Stomach (tissue), 9 donors: ENCODE data around the gene FAM184B. TPM values are rescaled to one million over a fixed set of nuclear protein-coding genes. Genes with fewer than 3 reads are reported as not detected.

Experiments used
- DNase-seq, 2 donors: peaks; one replicate each; pipeline versions ENCODE4 v3.0.0 to v3.0.0-alpha.2; 2013 to 2019
- H3K27ac ChIP-seq, 5 donors: fragments of 200-600 bp in 4 of 5; sonication (generic) in 4 of 5; one replicate each; pipeline ENCODE4 v1.5.1; 2013 to 2019; ENCODE audit warnings: mild to moderate bottlenecking in 1 of 5, moderate library complexity in 1 of 5
- H3K27me3 ChIP-seq, 3 donors: fragments of 200-600 bp; sonication (generic); one replicate each; pipeline ENCODE4 v1.5.1; 2017 to 2019; ENCODE audit warnings: mixed run types in 1 of 3
- H3K36me3 ChIP-seq, 4 donors: fragments of 200-600 bp; sonication (generic); 1 replicate in 3 of 4; 2 replicates in 1 of 4; pipeline ENCODE4 v1.5.1; 2016 to 2019
- H3K4me1 ChIP-seq, 4 donors: fragments of 200-600 bp; sonication (generic); one replicate each; pipeline ENCODE4 v1.5.1; 2016 to 2019
- H3K4me3 ChIP-seq, 4 donors: fragments of 200-600 bp; sonication (generic) in 3 of 4; one replicate each; pipeline ENCODE4 v1.5.1; 2016 to 2019; ENCODE audit warnings: mild to moderate bottlenecking in 1 of 4
- H3K9me3 ChIP-seq, 4 donors: fragments of 200-600 bp; sonication (generic); one replicate each; pipeline ENCODE4 v1.5.1; 2016 to 2019
- CTCF ChIP-seq, 7 experiments: fragments of 450-650 bp in 4 of 7; fragments of 200-600 bp in 3 of 7; sonication (generic) in 3 of 7; IDR thresholded peaks; one replicate each; pipeline ENCODE4 v1.5.1; 2016 to 2019; ENCODE audit warnings: antibody characterized with exemption in 7 of 7, control low read depth in 2 of 7, mild to moderate bottlenecking in 1 of 7
- EP300 ChIP-seq: sonication (generic); formaldehyde crosslinking; IDR thresholded peaks from one replicate; pipeline ENCODE4 v1.6.1; 2017; ENCODE audit warnings: antibody characterized with exemption
- POLR2A ChIP-seq, 4 donors: fragments of 450-650 bp; IDR thresholded peaks; one replicate each; pipeline ENCODE4 v1.6.1; 2016; ENCODE audit warnings: antibody characterized with exemption in 4 of 4, control low read depth in 2 of 4, mild to moderate bottlenecking in 1 of 4, moderate library complexity in 1 of 4
- POLR2AphosphoS5 ChIP-seq, 3 donors: sonication (generic); formaldehyde crosslinking; IDR thresholded peaks; one replicate each; pipeline ENCODE4 v1.6.1; 2016; ENCODE audit warnings: antibody characterized with exemption in 3 of 3
- WGBS, 5 donors: extraction: QIAGEN DNeasy Blood & Tissue Kit in 3 of 5; methylation state at CpG; one replicate each; pipeline versions ENCODE4 v1.1.5 to v1.1.7; 2013 to 2018; 5-methylcytosine and 5-hydroxymethylcytosine counted together
- intact Hi-C: fragments of 100-400 bp; cut with DNase I; formaldehyde crosslinking; loops from one replicate; pipeline ENCODE4 v1.15.1; 2023; ENCODE audit warnings: low total_unique reads
- polyA plus RNA-seq, 3 donors: library from polyadenylated mRNA; stranded (reverse); fragments of 200-250 nt; gene quantifications; one replicate each; pipeline ENCODE4 v1.2.3, GENCODE V29; 2013
- total RNA-seq, 5 donors: library from RNA; depleted of rRNA; stranded (reverse); fragments of >200 nt; gene quantifications; one replicate each; pipeline versions ENCODE4 v1.1.0 to v1.2.3, GENCODE V29; 2014 to 2016
- donor health status: healthy with polysubstance abuse.
- donor health status: Bipolar disorder and iron deficiency.
- donor health status: healthy.

Gene FAM184B
- total and polyA plus RNA-seq, 8 donors: 0.08 to 0.18 TPM; not detected in 6

- Histone ChIP-seq H3K9me3 (no peaks in the 10 kb centered on the region), H3K36me3 (no peaks in the 10 kb centered on the region), H3K27me3 (peaks cover 0 to 6% (median 0%) of the 10 kb centered on the region in 3 donors), H3K4me3 (no peak overlapping the region), H3K4me1 (no peaks in the 10 kb centered on the region), H3K27ac (no peak overlapping the region)
- WGBS, 5 donors: 63 to 71% (median 67%) methylated on average over 2 of the region's 2 CpGs
- TF ChIP-seq POLR2A (IDR thresholded peaks at IDR 0.05) (no peak), POLR2AphosphoS5 (IDR thresholded peaks at IDR 0.05) (no peak), CTCF (IDR thresholded peaks at IDR 0.05) (no peak), EP300 (no peak)
- no peak for DNase-seq
- intact Hi-C loops: no loop called here
Observed at GRCh38 chr4:17707671-17708070, 73.8 kb downstream of the FAM184B start.

GRCh38 chr4:17705107-17705506 lies 76.3 kb downstream of the FAM184B start:
- Histone ChIP-seq H3K27me3 (peaks cover 0 to 6% (median 0%) of the 10 kb centered on the region in 3 donors), H3K4me1 (no peaks in the 10 kb centered on the region), H3K4me3 (no peak overlapping the region), H3K27ac (no peak overlapping the region), H3K36me3 (no peaks in the 10 kb centered on the region), H3K9me3 (peaks cover 0 to under 1% (median under 1%) of the 10 kb centered on the region in 4 donors)
- intact Hi-C loops: no loop called here
- no peak for DNase-seq
- no peak for TF ChIP-seq EP300
- no peak for TF ChIP-seq POLR2AphosphoS5 (IDR thresholded peaks at IDR 0.05)
- no peak for TF ChIP-seq POLR2A (IDR thresholded peaks at IDR 0.05)
- no peak for TF ChIP-seq CTCF (IDR thresholded peaks at IDR 0.05)
- 69 to 78% (median 74%) methylated on average over 2 of the region's 2 CpGs for WGBS, 5 donors

- DNase-seq: no peak
- Histone ChIP-seq H3K4me3 (no peak overlapping the region), H3K27ac (no peak overlapping the region), H3K27me3 (no peaks in the 10 kb centered on the region), H3K9me3 (peaks cover 0 to 8% (median 3%) of the 10 kb centered on the region in 4 donors), H3K4me1 (no peaks in the 10 kb centered on the region), H3K36me3 (no peaks in the 10 kb centered on the region)
- no peak for TF ChIP-seq POLR2A (IDR thresholded peaks at IDR 0.05)
- no peak for TF ChIP-seq POLR2AphosphoS5 (IDR thresholded peaks at IDR 0.05)
- no peak for TF ChIP-seq CTCF (IDR thresholded peaks at IDR 0.05)
- TF ChIP-seq EP300: no peak
- WGBS, 5 donors: 68 to 85% (median 72%) methylated on average over 6 of the region's 6 CpGs
- intact Hi-C loops: no loop called here
Observed at GRCh38 chr4:17704020-17704650, 77.3 kb downstream of the FAM184B start.

- H3K36me3 ChIP-seq: no peaks in the 10 kb centered on the region
- H3K27ac ChIP-seq: no peak overlapping the region
- DNase-seq: peak in 1 of 2 donors; percentile 29
- WGBS, 5 donors: 65 to 74% (median 66%) methylated on average over 5 of the region's 5 CpGs
- no peak overlapping the region for H3K4me3 ChIP-seq
- H3K9me3 ChIP-seq: peaks cover 0 to 8% (median 3%) of the 10 kb centered on the region in 4 donors
- no peaks in the 10 kb centered on the region for H3K27me3 ChIP-seq
- H3K4me1 ChIP-seq: no peaks in the 10 kb centered on the region
- TF ChIP-seq EP300 (no peak), POLR2AphosphoS5 (IDR thresholded peaks at IDR 0.05) (no peak), CTCF (IDR thresholded peaks at IDR 0.05) (no peak), POLR2A (IDR thresholded peaks at IDR 0.05) (no peak)
- intact Hi-C loops: no loop called here
Observed at GRCh38 chr4:17702641-17703040, 78.8 kb downstream of the FAM184B start.
